Endothelial cell (in vitro differentiated cells): ENCODE data around the gene KRT72. TPM values are rescaled to one million over a fixed set of nuclear protein-coding genes. Genes with fewer than 3 reads are reported as not detected.

Experiments
- DNase-seq: peaks from one replicate; pipeline ENCODE4 v3.0.0; 2021; ENCODE audit warnings: low spot score
- H3K27ac Mint-ChIP-seq: one replicate; pipeline ENCODE4 v1.8.0; 2021; ENCODE audit warnings: mixed read lengths, inconsistent platforms; ENCODE audit not compliant: unreplicated experiment
- H3K27me3 Mint-ChIP-seq: one replicate; pipeline ENCODE4 v1.8.0; 2021; ENCODE audit warnings: mild to moderate bottlenecking, moderate library complexity, mixed read lengths, inconsistent platforms; ENCODE audit not compliant: unreplicated experiment
- H3K36me3 Mint-ChIP-seq: one replicate; pipeline ENCODE4 v1.8.0; 2021; ENCODE audit warnings: mild to moderate bottlenecking, low read depth, mixed read lengths, inconsistent platforms; ENCODE audit not compliant: unreplicated experiment
- H3K4me1 Mint-ChIP-seq: one replicate; pipeline ENCODE4 v1.8.0; 2021; ENCODE audit warnings: mild to moderate bottlenecking, mixed read lengths, inconsistent platforms; ENCODE audit not compliant: unreplicated experiment
- H3K4me3 Mint-ChIP-seq: one replicate; pipeline ENCODE4 v1.8.0; 2021; ENCODE audit warnings: mild to moderate bottlenecking, mixed read lengths, inconsistent platforms; ENCODE audit not compliant: unreplicated experiment
- H3K9me3 Mint-ChIP-seq: one replicate; pipeline ENCODE4 v1.8.0; 2021; ENCODE audit warnings: mixed read lengths, inconsistent platforms; ENCODE audit not compliant: unreplicated experiment
- CTCF ChIP-seq: fragments of 200-600 bp; sonication (generic); IDR thresholded peaks from one replicate; pipeline ENCODE4 v1.5.0; 2021; ENCODE audit warnings: antibody characterized with exemption; ENCODE audit not compliant: unreplicated experiment
- total RNA-seq: library from RNA; stranded (reverse); fragmentation: NEBNext Ultra II Directional; extraction: Animal tissue kit (Norgen Biotek cat#: 25700); gene quantifications from one replicate; pipeline ENCODE4 v1.2.1, GENCODE V29; 2021; ENCODE audit not compliant: unreplicated experiment

The KRT72 gene
- total RNA-seq, 1 donor from 2014 or later = 0.28 TPM

GRCh38 chr12:52585066-52585465, 16.2 kb downstream of the KRT72 start:
- Mint-ChIP-seq H3K27ac (no peak overlapping the region), H3K9me3 (no peaks in the 10 kb centered on the region), H3K4me1 (peaks cover 8% of the 10 kb centered on the region), H3K4me3 (no peak overlapping the region), H3K27me3 (peaks cover 4% of the 10 kb centered on the region), H3K36me3 (no peaks in the 10 kb centered on the region)
- no peak for DNase-seq
- TF ChIP-seq CTCF = no peak

GRCh38 chr12:52584156-52584682, 17.0 kb downstream of the KRT72 start:
- H3K27ac Mint-ChIP-seq = no peak overlapping the region
- peaks cover 4% of the 10 kb centered on the region for H3K27me3 Mint-ChIP-seq
- DNase-seq = no peak
- no peaks in the 10 kb centered on the region for H3K9me3 Mint-ChIP-seq
- H3K36me3 Mint-ChIP-seq = no peaks in the 10 kb centered on the region
- no peak overlapping the region for H3K4me3 Mint-ChIP-seq
- TF ChIP-seq CTCF = no peak
- peaks cover 9% of the 10 kb centered on the region for H3K4me1 Mint-ChIP-seq

GRCh38 chr12:52582971-52583456, 18.2 kb downstream of the KRT72 start:
- no peak overlapping the region for H3K27ac Mint-ChIP-seq
- no peak overlapping the region for H3K4me3 Mint-ChIP-seq
- H3K27me3 Mint-ChIP-seq = peaks cover 4% of the 10 kb centered on the region
- peak; percentile 76 for DNase-seq
- no peaks in the 10 kb centered on the region for H3K36me3 Mint-ChIP-seq
- peaks cover 9% of the 10 kb centered on the region for H3K4me1 Mint-ChIP-seq
- H3K9me3 Mint-ChIP-seq = no peaks in the 10 kb centered on the region
- peak; percentile 67 for TF ChIP-seq CTCF

GRCh38 chr12:52582486-52582885, 18.8 kb downstream of the KRT72 start:
- no peak overlapping the region for H3K27ac Mint-ChIP-seq

More at GRCh38 chr12:52582486-52582885, 18.8 kb downstream of the KRT72 start:
- Mint-ChIP-seq H3K9me3 (no peaks in the 10 kb centered on the region), H3K27me3 (peaks cover 4% of the 10 kb centered on the region), H3K4me3 (no peak overlapping the region), H3K36me3 (no peaks in the 10 kb centered on the region), H3K4me1 (peaks cover 9% of the 10 kb centered on the region)
- no peak for DNase-seq
- TF ChIP-seq CTCF = no peak
